ENCODE data around the gene POTEC.
"Not testable (repeated sequence)": the region's sequence is repeated elsewhere in the genome, so short reads cannot be mapped to it uniquely, and the experiment has no call there.

DNA sequence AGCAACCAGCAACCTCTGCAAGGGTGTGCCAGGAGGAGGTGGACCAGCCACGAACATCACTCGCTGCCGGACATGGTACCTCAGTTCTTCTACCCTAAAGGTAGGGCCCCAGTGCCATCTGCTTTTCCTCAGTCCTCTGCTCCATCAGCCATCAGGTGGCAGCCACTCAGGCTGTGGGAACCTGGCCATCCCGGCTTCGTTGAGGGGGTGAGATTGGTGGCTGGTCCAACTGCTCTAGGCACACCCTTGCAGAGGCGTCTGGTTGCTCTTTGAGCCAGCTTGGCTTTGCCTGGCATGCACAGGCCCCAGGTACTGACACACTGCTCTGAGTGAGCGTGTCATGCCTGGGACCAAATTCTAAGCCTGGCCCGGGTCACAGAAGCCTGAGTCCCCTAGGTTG lies 39.7 kb downstream of the POTEC start:
- TF ChIP-seq, protein P1, sequence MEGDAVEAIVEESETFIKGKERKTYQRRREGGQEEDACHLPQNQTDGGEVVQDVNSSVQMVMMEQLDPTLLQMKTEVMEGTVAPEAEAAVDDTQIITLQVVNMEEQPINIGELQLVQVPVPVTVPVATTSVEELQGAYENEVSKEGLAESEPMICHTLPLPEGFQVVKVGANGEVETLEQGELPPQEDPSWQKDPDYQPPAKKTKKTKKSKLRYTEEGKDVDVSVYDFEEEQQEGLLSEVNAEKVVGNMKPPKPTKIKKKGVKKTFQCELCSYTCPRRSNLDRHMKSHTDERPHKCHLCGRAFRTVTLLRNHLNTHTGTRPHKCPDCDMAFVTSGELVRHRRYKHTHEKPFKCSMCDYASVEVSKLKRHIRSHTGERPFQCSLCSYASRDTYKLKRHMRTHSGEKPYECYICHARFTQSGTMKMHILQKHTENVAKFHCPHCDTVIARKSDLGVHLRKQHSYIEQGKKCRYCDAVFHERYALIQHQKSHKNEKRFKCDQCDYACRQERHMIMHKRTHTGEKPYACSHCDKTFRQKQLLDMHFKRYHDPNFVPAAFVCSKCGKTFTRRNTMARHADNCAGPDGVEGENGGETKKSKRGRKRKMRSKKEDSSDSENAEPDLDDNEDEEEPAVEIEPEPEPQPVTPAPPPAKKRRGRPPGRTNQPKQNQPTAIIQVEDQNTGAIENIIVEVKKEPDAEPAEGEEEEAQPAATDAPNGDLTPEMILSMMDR (conservative IDR thresholded peaks at IDR 0.05; ENCODE audit: low read depth, low read length), result not testable (repeated sequence)
- not testable (repeated sequence) for TF ChIP-seq EZH2 (IDR thresholded peaks at IDR 0.05; ENCODE audit: borderline replicate concordance, low read depth, low read length, poor library complexity, severe bottlenecking)

Data from A673 (cell line).